SK-N-SH (cell line): Measurements from ENCODE around the gene SDR42E1.
A peak's percentile ranks its signal among the peaks of the same experiment; 100 is the strongest.

Source experiments
- JUND ChIP-seq: IDR thresholded peaks from 2 replicates; pipeline ENCODE4 v1.4.0; 2012
- TF ChIP-seq, protein P1 (sequence below): fragments of 200-600 bp; sonication (generic); IDR thresholded peaks from 2 replicates; pipeline ENCODE4 v1.6.1; 2017; ENCODE audit warnings: antibody characterized with exemption, mild to moderate bottlenecking, moderate library complexity
- TF ChIP-seq, protein P2 (sequence below): IDR thresholded peaks from 2 replicates; pipeline ENCODE4 v1.6.1; 2012; ENCODE audit warnings: mild to moderate bottlenecking, low read depth, low read length, moderate library complexity

- TF ChIP-seq JUND = no peak
- TF ChIP-seq, protein P1, sequence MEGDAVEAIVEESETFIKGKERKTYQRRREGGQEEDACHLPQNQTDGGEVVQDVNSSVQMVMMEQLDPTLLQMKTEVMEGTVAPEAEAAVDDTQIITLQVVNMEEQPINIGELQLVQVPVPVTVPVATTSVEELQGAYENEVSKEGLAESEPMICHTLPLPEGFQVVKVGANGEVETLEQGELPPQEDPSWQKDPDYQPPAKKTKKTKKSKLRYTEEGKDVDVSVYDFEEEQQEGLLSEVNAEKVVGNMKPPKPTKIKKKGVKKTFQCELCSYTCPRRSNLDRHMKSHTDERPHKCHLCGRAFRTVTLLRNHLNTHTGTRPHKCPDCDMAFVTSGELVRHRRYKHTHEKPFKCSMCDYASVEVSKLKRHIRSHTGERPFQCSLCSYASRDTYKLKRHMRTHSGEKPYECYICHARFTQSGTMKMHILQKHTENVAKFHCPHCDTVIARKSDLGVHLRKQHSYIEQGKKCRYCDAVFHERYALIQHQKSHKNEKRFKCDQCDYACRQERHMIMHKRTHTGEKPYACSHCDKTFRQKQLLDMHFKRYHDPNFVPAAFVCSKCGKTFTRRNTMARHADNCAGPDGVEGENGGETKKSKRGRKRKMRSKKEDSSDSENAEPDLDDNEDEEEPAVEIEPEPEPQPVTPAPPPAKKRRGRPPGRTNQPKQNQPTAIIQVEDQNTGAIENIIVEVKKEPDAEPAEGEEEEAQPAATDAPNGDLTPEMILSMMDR = peak; percentile 52
- TF ChIP-seq, protein P2, sequence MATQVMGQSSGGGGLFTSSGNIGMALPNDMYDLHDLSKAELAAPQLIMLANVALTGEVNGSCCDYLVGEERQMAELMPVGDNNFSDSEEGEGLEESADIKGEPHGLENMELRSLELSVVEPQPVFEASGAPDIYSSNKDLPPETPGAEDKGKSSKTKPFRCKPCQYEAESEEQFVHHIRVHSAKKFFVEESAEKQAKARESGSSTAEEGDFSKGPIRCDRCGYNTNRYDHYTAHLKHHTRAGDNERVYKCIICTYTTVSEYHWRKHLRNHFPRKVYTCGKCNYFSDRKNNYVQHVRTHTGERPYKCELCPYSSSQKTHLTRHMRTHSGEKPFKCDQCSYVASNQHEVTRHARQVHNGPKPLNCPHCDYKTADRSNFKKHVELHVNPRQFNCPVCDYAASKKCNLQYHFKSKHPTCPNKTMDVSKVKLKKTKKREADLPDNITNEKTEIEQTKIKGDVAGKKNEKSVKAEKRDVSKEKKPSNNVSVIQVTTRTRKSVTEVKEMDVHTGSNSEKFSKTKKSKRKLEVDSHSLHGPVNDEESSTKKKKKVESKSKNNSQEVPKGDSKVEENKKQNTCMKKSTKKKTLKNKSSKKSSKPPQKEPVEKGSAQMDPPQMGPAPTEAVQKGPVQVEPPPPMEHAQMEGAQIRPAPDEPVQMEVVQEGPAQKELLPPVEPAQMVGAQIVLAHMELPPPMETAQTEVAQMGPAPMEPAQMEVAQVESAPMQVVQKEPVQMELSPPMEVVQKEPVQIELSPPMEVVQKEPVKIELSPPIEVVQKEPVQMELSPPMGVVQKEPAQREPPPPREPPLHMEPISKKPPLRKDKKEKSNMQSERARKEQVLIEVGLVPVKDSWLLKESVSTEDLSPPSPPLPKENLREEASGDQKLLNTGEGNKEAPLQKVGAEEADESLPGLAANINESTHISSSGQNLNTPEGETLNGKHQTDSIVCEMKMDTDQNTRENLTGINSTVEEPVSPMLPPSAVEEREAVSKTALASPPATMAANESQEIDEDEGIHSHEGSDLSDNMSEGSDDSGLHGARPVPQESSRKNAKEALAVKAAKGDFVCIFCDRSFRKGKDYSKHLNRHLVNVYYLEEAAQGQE = no peak
Measured at GRCh38 chr16:82016263-82016662, 5.0 kb upstream of the SDR42E1 start.
